ENCODE measurements around the gene FUT1. TPM values are rescaled to one million over a fixed set of nuclear protein-coding genes. Genes with fewer than 3 reads are reported as not detected.
A peak's percentile ranks its signal among the peaks of the same experiment; 100 is the strongest.

FUT1 gene
- total and polyA plus RNA-seq, 9 of the 15 experiments (the other 6 are each of a cell fraction or from before 2014, with no cell fraction given) = 2.3 to 18.5 (median 8.8) TPM

DNA sequence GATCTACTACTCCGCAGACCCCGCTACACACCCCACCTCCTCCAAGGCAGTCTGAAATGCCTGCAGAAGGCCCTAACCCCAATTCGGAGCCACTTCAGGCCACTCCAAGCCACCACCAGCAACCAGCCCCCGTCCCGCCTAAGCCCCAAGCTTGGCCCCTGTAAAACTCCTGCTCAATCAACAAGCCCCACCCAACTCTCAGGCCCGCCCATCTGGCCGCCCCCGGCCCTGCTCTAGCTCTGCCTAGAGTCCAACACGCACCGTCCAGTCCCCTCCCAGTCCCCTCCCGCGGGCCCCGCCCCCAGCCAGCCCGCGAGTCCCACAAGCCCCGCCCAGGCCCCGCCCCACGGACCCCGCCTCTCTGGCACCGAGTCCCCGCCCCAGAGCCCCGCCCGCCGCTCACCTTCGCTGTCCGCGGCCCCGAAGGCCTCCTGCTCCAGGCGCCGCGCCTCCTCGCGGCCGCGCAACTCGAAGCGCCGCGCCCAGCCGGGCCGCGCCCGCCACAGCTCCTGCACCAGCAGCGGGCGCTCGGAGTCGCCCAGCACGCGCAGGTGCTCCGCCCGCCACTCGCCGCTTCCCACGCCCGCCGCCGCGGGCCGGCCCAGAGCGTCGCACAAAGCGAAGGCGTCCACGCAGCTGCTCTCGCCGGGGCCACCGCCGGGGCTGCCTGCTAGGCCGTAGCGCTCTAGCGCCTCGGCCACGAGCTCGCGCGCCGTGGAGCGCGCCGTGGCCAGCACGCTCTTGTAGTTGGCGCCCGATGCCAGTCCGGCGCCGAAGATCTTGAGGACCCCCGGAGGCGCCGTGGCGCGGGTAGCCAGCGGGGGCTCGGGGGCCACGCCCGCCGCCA is 13.7 kb downstream of the FUT1 start (continued):
- TF ChIP-seq, protein P1, sequence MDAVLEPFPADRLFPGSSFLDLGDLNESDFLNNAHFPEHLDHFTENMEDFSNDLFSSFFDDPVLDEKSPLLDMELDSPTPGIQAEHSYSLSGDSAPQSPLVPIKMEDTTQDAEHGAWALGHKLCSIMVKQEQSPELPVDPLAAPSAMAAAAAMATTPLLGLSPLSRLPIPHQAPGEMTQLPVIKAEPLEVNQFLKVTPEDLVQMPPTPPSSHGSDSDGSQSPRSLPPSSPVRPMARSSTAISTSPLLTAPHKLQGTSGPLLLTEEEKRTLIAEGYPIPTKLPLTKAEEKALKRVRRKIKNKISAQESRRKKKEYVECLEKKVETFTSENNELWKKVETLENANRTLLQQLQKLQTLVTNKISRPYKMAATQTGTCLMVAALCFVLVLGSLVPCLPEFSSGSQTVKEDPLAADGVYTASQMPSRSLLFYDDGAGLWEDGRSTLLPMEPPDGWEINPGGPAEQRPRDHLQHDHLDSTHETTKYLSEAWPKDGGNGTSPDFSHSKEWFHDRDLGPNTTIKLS (IDR thresholded peaks at IDR 0.05; ENCODE audit: borderline replicate concordance, low read depth) = peak; percentile 84; the same call in 1 of the 2 replicates
- no peak for TF ChIP-seq HEY1 (CRISPR knock-in tag; IDR thresholded peaks at IDR 0.05; ENCODE audit: borderline replicate concordance)
- TF ChIP-seq RBBP5 (IDR thresholded peaks at IDR 0.05; ENCODE audit: borderline replicate concordance, insufficient read depth, low read length, poor library complexity, severe bottlenecking) = peak; percentile 75
- TF ChIP-seq TRIM24 (IDR thresholded peaks at IDR 0.05) = no peak
- peak in 1 of 2 experiments; percentile 77; a peak in 2 of 4 replicates for TF ChIP-seq NRF1 (conservative IDR thresholded peaks at IDR 0.05 in 1 of 2, IDR thresholded peaks at IDR 0.05 in 1 of 2)
- peak; percentile 29 to 87; a peak in 2 of 4 replicates for TF ChIP-seq MAZ (CRISPR knock-in tag; conservative IDR thresholded peaks at IDR 0.05 in 1 of 2, IDR thresholded peaks at IDR 0.05 in 1 of 2)
- TF ChIP-seq ETV5 (CRISPR knock-in tag; IDR thresholded peaks at IDR 0.05; ENCODE audit: low read depth) = 0 out of 2 replicates have a peak, but pooled peaks have one; percentile 14
- 0 out of 2 replicates have a peak, but pooled peaks have one; percentile 41 for TF ChIP-seq MED1 (CRISPR knock-in tag; IDR thresholded peaks at IDR 0.05; ENCODE audit: borderline replicate concordance)
- no peak for TF ChIP-seq PHF20 (IDR thresholded peaks at IDR 0.05; ENCODE audit: partially characterized antibody)
- no peak for TF ChIP-seq MAFG (tag; conservative IDR thresholded peaks at IDR 0.05)
- TF ChIP-seq, protein P2, sequence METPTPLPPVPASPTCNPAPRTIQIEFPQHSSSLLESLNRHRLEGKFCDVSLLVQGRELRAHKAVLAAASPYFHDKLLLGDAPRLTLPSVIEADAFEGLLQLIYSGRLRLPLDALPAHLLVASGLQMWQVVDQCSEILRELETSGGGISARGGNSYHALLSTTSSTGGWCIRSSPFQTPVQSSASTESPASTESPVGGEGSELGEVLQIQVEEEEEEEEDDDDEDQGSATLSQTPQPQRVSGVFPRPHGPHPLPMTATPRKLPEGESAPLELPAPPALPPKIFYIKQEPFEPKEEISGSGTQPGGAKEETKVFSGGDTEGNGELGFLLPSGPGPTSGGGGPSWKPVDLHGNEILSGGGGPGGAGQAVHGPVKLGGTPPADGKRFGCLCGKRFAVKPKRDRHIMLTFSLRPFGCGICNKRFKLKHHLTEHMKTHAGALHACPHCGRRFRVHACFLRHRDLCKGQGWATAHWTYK (CRISPR knock-in tag; IDR thresholded peaks at IDR 0.05) = peak; percentile 89
- TF ChIP-seq NFYB (IDR thresholded peaks at IDR 0.05; ENCODE audit: extremely low read depth, insufficient read length) = no peak
- TF ChIP-seq, protein P3, sequence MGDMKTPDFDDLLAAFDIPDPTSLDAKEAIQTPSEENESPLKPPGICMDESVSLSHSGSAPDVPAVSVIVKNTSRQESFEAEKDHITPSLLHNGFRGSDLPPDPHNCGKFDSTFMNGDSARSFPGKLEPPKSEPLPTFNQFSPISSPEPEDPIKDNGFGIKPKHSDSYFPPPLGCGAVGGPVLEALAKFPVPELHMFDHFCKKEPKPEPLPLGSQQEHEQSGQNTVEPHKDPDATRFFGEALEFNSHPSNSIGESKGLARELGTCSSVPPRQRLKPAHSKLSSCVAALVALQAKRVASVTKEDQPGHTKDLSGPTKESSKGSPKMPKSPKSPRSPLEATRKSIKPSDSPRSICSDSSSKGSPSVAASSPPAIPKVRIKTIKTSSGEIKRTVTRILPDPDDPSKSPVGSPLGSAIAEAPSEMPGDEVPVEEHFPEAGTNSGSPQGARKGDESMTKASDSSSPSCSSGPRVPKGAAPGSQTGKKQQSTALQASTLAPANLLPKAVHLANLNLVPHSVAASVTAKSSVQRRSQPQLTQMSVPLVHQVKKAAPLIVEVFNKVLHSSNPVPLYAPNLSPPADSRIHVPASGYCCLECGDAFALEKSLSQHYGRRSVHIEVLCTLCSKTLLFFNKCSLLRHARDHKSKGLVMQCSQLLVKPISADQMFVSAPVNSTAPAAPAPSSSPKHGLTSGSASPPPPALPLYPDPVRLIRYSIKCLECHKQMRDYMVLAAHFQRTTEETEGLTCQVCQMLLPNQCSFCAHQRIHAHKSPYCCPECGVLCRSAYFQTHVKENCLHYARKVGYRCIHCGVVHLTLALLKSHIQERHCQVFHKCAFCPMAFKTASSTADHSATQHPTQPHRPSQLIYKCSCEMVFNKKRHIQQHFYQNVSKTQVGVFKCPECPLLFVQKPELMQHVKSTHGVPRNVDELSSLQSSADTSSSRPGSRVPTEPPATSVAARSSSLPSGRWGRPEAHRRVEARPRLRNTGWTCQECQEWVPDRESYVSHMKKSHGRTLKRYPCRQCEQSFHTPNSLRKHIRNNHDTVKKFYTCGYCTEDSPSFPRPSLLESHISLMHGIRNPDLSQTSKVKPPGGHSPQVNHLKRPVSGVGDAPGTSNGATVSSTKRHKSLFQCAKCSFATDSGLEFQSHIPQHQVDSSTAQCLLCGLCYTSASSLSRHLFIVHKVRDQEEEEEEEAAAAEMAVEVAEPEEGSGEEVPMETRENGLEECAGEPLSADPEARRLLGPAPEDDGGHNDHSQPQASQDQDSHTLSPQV (IDR thresholded peaks at IDR 0.05) = peak; percentile 90
- TF ChIP-seq HDAC8 (tag; IDR thresholded peaks at IDR 0.05) = 0 out of 2 replicates have a peak, but pooled peaks have one; percentile 57
- TF ChIP-seq GTF2F1 (IDR thresholded peaks at IDR 0.05; ENCODE audit: low read depth, low read length) = no peak
- peak in 1 of 2 experiments; percentile 66; a peak in 2 of 4 replicates for TF ChIP-seq RCOR1 (IDR thresholded peaks at IDR 0.05; ENCODE audit: borderline replicate concordance in 1 of 2, low read depth in 2 of 2, low read length in 2 of 2)
- TF ChIP-seq, protein P4, sequence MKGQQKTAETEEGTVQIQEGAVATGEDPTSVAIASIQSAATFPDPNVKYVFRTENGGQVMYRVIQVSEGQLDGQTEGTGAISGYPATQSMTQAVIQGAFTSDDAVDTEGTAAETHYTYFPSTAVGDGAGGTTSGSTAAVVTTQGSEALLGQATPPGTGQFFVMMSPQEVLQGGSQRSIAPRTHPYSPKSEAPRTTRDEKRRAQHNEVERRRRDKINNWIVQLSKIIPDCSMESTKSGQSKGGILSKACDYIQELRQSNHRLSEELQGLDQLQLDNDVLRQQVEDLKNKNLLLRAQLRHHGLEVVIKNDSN (CRISPR knock-in tag; IDR thresholded peaks at IDR 0.05) = 0 out of 2 replicates have a peak, but pooled peaks have one; percentile 11
- peak; percentile 74 for TF ChIP-seq ZNF431 (CRISPR knock-in tag; IDR thresholded peaks at IDR 0.05)

Measured in K562 (cell line).